Stimulated activated CD4-positive, alpha-beta T cell treated with anti-CD3 and anti-CD28 coated beads, Interleukin-2, amount 100 ng/mL, for 4 hours (primary cell): ENCODE data around the gene SNX24.

Experiments used
- DNase-seq: peaks from one replicate; pipeline ENCODE4 v3.0.0-alpha.2; 2020; ENCODE audit warnings: low read depth

Gene SNX24

DNA sequence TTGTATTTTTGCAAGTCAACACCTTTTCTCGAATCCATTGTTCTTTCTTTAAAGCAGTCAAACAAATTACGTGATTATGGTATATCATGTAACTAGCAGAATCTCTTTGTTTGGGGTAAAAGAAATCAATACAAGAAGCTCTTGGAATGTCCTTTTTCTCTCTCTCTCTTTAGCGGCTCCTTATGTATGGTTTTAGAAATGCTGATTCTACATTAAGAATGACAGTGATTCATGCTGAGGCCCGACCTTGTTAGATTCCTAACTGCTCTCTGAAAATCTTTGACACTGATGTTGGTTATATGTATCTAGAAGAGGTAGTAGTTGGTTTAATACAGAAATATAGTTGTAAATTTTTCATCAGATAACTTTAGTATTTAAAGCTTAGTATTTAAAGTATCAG lies 76.4 kb downstream of the SNX24 start:
- DNase-seq, result no peak

- no peak for DNase-seq
Measured at GRCh38 chr5:122924203-122924602, 78.8 kb downstream of the SNX24 start.

GRCh38 chr5:122924719-122925395 lies 79.4 kb downstream of the SNX24 start:
- DNase-seq, result no peak

DNA sequence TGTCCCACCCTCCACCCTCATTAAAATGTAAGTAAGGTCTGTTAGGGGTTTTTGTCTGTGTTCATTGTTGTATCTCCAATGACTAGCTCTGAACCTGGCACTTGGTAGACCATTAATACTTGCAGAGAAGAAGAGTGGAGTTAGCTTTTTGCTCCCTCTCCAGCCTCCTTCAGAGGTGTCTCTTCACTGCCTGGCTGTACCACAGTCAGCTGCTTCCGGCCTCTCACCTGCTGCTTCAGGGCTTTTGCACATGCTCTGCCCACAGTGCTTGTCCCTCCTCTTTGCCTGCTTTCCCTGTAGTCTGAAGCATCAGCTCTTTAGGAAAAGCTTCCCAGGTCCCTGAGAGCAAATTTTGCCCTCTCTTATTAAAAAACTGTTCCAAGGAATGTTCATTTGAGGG lies 83.6 kb downstream of the SNX24 start:
- DNase-seq, result no peak

DNA sequence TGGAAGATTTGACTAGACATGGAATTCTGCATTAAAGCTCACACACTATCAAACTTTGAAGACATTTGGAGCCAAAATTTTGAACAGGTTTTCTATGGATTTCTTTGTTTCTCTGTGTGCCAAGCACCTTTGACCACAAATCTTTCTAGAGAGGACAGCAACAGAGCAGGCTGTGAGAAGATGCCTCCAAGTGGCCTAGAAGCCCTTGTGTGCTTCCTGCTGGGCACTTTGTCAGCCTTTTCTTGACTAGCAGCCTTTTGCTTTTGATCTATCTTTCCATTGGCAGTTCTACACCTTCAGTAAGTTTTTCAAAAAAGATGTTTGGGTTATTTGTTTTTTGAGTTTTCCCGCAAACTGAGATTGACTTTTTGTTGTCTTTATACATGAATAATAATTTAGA lies 84.6 kb downstream of the SNX24 start:
- DNase-seq, result no peak

DNA sequence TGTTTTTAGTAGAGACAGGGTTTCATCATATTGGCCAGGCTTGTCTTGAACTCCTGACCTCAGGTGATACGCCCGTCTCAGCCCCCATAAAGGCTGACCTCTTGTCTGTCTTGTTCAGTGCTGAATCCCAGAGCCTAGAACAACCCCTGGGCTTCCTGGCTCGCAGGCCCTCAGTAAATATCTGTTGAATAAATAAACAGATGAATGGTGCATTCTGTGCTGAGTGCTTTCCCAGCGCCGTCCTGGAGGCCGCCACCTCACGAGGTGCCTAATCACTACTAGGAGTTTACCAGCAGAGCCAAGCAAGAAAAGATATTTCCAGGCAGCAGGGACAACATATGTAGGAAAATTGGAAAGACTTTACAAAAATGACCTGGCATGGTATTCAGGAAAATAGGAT lies 88.5 kb downstream of the SNX24 start:
- no peak for DNase-seq

GRCh38 chr5:122936088-122936487 lies 90.7 kb downstream of the SNX24 start:
- DNase-seq, result no peak

DNA sequence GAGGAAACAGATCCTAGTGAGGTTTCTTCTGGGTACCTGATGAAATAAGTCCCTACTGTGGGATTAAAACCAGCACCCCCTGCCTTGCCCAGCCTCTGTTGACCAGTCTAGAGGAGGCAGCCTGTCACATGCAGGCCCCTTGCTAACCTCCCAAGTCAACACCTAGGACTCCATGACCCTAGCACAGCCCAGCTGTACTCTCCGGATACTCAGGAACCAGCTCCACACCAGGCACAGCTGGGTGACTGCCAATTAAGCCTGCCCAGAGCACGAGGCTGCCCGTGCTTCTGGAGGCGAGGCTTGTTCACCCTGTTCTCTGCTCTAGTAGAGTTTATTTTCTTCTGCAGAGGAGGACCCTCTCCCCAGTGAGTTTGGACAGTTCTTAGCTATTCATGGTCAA lies 92.5 kb downstream of the SNX24 start:
- DNase-seq, result no peak

GRCh38 chr5:122940890-122941289 lies 95.5 kb downstream of the SNX24 start:
- no peak for DNase-seq

DNA sequence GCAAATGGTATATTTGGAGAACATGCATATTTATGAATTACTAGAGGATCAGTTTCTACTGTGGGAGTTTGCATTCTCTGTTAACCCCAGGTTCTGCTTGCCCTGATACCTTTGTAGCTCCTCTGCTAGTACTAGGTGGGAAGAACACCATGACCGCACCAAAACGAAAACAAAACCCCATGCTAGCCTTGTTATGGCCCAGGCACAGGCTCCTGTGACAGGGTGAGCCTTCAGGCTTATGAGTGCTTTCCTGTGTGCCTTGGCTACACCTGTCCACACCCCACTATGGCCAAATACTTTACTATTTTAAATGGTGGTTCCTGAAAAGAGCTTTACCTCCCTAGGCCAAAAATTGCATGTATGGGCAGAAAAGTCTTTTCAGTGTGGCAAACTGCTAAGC lies 96.3 kb downstream of the SNX24 start:
- DNase-seq, result no peak

DNA sequence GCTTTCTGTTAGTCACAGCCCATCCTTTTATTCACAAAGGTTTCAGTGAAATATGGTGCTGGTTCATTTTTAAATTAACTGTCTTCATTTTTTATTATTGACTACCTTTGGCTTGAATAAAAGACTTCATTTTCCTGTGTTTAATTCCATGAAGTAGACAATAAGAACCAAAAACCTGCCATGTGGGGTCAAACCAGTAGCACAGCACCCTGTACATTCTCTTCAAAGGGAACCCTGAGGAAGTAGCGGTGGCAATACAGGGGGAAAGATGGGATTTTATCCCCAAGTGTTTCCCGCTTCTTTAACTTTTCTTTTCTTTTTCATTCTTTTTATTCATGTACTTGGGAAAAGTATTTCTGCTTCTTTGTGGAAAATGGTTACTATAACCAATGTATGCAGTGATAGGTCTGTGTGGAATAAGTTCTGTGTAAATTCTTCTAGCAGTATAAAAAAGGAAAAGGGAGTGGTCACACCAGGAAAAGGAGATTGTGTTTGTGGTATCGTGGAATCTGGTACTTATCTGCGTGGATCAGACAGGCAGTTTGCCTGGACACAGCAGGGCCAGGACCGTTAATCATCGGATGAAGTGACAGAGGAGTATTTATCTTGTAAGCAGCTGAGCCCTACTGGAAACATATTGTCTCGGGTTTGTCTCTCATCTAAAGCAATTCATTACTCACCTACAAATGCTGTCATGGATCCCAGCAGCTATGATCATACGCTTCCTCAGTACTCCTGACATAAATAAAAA lies 96.9 kb downstream of the SNX24 start:
- DNase-seq, result no peak

GRCh38 chr5:122943050-122943698 lies 97.8 kb downstream of the SNX24 start:
- DNase-seq, result no peak

GRCh38 chr5:122944051-122944450 lies 98.6 kb downstream of the SNX24 start:
- no peak for DNase-seq

GRCh38 chr5:122947372-122947771 lies 102.0 kb downstream of the SNX24 start:
- DNase-seq, result no peak

- no peak for DNase-seq
Measured at GRCh38 chr5:122947772-122948171, 102.4 kb downstream of the SNX24 start.

DNA sequence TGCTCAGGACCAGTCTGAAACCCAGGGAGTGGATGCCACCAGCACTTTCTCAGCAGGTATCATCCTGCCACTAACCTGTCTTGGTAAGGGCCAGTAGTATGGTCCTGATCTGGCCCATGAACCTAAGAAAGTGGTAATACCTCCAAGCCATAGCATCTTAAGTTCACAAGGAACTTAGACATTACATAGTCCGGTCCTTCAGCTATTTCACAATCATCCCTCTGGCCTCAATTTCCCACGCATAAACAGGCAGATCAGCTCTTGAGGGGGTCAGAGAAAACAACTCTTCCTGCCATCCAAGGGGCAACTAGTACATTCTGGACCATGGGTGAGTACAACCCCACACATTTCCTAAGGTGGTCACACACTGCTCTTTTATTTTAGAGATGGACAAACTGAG lies 102.9 kb downstream of the SNX24 start:
- no peak for DNase-seq

DNA sequence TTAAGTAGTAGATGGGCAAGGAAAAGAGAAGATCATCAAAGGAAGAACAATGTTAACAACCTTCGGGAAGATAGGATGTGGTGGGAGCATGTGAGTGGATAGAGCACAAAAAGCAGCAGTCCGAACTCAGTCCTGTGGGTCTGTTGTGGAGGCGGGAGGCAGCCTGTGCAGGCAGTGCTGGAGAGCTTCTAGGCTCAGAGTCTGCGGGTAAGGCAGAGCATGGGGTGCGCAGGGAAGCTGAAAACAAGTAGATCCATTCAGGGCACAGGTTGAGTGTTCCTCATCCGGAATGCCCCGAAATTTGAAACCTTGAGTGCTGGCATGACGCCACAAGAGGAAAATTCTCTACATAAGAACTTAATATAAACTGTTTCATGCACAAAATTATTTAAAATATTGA lies 106.2 kb downstream of the SNX24 start:
- no peak for DNase-seq

DNA sequence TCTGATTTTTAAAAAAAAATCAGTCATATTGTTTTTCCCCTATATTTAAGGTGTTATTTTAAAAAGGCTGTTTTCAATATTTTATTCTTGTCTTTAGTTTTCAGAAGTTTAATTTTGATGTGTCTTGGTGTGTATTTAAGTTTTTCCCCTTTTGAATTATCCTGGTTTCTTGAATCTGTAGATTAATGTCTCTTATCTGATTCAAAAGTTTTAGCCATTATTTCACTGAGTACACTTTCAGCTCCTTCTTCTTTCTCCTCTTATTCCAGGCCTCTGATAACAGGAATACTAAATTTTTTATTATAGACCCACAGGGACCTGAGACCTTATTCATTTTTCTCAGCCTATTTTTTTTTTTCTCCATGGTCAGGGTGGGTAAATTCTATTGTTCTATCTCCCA lies 109.3 kb downstream of the SNX24 start:
- DNase-seq, result no peak

DNA sequence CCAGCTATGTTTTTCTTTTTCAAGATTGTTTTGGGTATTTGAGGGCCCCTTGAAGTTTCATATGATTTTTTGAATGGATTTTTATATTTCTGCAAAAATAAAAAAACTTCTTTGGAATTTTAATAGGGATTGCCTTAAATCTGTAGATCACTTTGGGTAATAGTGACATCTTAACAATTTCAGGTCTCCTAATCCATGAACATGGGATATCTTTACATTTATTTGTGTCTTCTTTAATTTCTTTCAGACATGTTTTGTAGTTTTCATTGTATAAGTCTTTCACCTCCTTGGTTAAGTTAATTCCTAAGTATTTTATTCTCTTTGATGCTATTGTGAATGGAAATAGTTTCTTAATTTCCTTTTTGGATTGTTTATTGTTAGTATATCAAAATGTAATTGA lies 112.0 kb downstream of the SNX24 start:
- DNase-seq, result no peak

- no peak for DNase-seq
Measured at GRCh38 chr5:122959740-122960445, 114.5 kb downstream of the SNX24 start.

- DNase-seq, result no peak
Measured at GRCh38 chr5:122963305-122963704, 117.9 kb downstream of the SNX24 start.

DNA sequence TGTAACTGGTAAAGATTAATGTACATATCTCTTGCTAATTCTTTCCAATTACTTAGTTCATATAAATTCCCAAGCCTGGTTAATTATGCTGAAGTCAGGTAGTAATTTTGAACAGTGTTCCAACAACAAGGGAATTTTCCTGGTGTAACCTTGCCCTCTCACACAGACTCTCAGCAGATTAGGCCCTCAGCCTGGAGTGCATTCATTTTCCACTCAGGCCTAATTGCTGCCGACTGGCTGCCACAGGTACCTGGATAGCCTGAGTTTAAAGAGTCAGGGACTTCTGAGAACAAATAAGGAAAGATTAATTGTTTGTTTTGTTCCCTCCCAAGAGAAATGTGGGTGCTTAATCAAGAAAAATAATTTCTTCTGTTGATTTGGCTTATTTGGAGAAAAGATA lies 119.7 kb downstream of the SNX24 start:
- DNase-seq, result no peak

GRCh38 chr5:122967085-122967484 lies 121.7 kb downstream of the SNX24 start:
- DNase-seq, result no peak
